Activated B cell treated with CpG ODN at 0.5 μM for 24 hours (primary cell): Measurements from ENCODE around the gene MGLL. TPM values are rescaled to one million over a fixed set of nuclear protein-coding genes. Genes with fewer than 3 reads are reported as not detected.

Source experiments
- ATAC-seq: fragments of 200-7000 bp; cut with Tn5 transposase; one replicate; pipeline ENCODE4 v1.10.0; 2021; ENCODE audit warnings: low read depth, mild to moderate bottlenecking, moderate library complexity
- CTCF ChIA-PET: fragments of 350-600 bp; sonication (Branson Sonifier 250); formaldehyde crosslinking; loops from one replicate; lab custom pipeline; 2021; ENCODE audit warnings: antibody characterized with exemption; lab: Charles Lee
- POLR2A ChIA-PET: fragments of 350-600 bp; sonication (Branson Sonifier 250); formaldehyde crosslinking; loops from one replicate; lab custom pipeline; 2021; ENCODE audit warnings: antibody characterized with exemption; lab: Charles Lee
- DNase-seq: peaks from one replicate; pipeline ENCODE4 v3.0.0; 2022
- H3K27ac Mint-ChIP-seq: one replicate; pipeline ENCODE4 v1.8.0; 2020; ENCODE audit warnings: mixed read lengths
- H3K27me3 Mint-ChIP-seq: one replicate; pipeline ENCODE4 v1.8.0; 2021; ENCODE audit warnings: mixed read lengths
- H3K36me3 Mint-ChIP-seq: one replicate; pipeline ENCODE4 v1.8.0; 2021; ENCODE audit warnings: low read depth, mixed read lengths
- H3K4me1 Mint-ChIP-seq: one replicate; pipeline ENCODE4 v1.8.0; 2021; ENCODE audit warnings: mixed read lengths
- H3K4me3 Mint-ChIP-seq: one replicate; pipeline ENCODE4 v1.8.0; 2020; ENCODE audit warnings: mild to moderate bottlenecking, mixed read lengths
- H3K9me3 Mint-ChIP-seq: one replicate; pipeline ENCODE4 v1.8.0; 2020; ENCODE audit warnings: mixed read lengths
- CTCF ChIP-seq: fragments of 200-600 bp; IDR thresholded peaks from one replicate; pipeline ENCODE4 v1.8.0; 2022; ENCODE audit warnings: antibody characterized with exemption, mild to moderate bottlenecking
- intact Hi-C: fragments of 100-400 bp; cut with micrococcal nuclease; formaldehyde crosslinking; loops from one replicate; pipeline ENCODE4 v1.15.1; 2024
- total RNA-seq: library from RNA; stranded (reverse); gene quantifications from 2 replicates; pipeline ENCODE4 v1.2.3, GENCODE V29; 2022

MGLL gene
- total RNA-seq, 1 donor from 2014 or later: 19.1 TPM

- H3K9me3 Mint-ChIP-seq: no peaks in the 10 kb centered on the region
- intact Hi-C loops: no loop called here
- H3K4me1 Mint-ChIP-seq: no peaks in the 10 kb centered on the region
- H3K27ac Mint-ChIP-seq: no peak overlapping the region
- ChIA-PET POLR2A (interaction anchor here (0.8 kb wide), 1 partner anchor 11 kb away, joined by 4 read pairs; no protein-coding TSS in a partner anchor), CTCF (interaction anchor here (1.6 kb wide), 1 partner anchor 114 kb away, joined by 4 read pairs; no protein-coding TSS in a partner anchor)
- TF ChIP-seq CTCF: no peak
- H3K4me3 Mint-ChIP-seq: no peak overlapping the region
- no peaks in the 10 kb centered on the region for H3K27me3 Mint-ChIP-seq
- ATAC-seq: no peak
- no peaks in the 10 kb centered on the region for H3K36me3 Mint-ChIP-seq
- DNase-seq: no peak
Measured at GRCh38 chr3:127743351-127744252, 78.7 kb downstream of the MGLL start.

GRCh38 chr3:127742580-127742979, 79.7 kb downstream of the MGLL start:
- DNase-seq (no peak), ATAC-seq (no peak)
- POLR2A ChIA-PET: interaction anchor here (0.8 kb wide), 1 partner anchor 12 kb away, joined by 4 read pairs; no protein-coding TSS in a partner anchor
- no peaks in the 10 kb centered on the region for H3K9me3 Mint-ChIP-seq
- CTCF ChIA-PET: no interaction called here
- no peak overlapping the region for H3K27ac Mint-ChIP-seq
- intact Hi-C loops: no loop called here
- no peaks in the 10 kb centered on the region for H3K36me3 Mint-ChIP-seq
- no peak for TF ChIP-seq CTCF
- H3K4me3 Mint-ChIP-seq: no peak overlapping the region
- H3K27me3 Mint-ChIP-seq: no peaks in the 10 kb centered on the region
- no peaks in the 10 kb centered on the region for H3K4me1 Mint-ChIP-seq

GRCh38 chr3:127741690-127742089, 80.6 kb downstream of the MGLL start:
- H3K4me3 Mint-ChIP-seq: no peak overlapping the region
- no peak for TF ChIP-seq CTCF
- DNase-seq (no peak), ATAC-seq (no peak)
- no peak overlapping the region for H3K27ac Mint-ChIP-seq
- H3K36me3 Mint-ChIP-seq: no peaks in the 10 kb centered on the region
- POLR2A ChIA-PET: no interaction called here
- peaks cover 8% of the 10 kb centered on the region for H3K4me1 Mint-ChIP-seq
- intact Hi-C loops: no loop called here
- H3K9me3 Mint-ChIP-seq: no peaks in the 10 kb centered on the region
- H3K27me3 Mint-ChIP-seq: no peaks in the 10 kb centered on the region
- CTCF ChIA-PET: no interaction called here

GRCh38 chr3:127741246-127741645, 81.1 kb downstream of the MGLL start:
- no peak for DNase-seq
- intact Hi-C loops: no loop called here
- TF ChIP-seq CTCF: no peak
- H3K4me3 Mint-ChIP-seq: no peak overlapping the region
- H3K36me3 Mint-ChIP-seq: no peaks in the 10 kb centered on the region
- ChIA-PET CTCF (no interaction called here), POLR2A (no interaction called here)
- no peak overlapping the region for H3K27ac Mint-ChIP-seq
- H3K27me3 Mint-ChIP-seq: no peaks in the 10 kb centered on the region
- no peak for ATAC-seq
- peaks cover 12% of the 10 kb centered on the region for H3K4me1 Mint-ChIP-seq
- no peaks in the 10 kb centered on the region for H3K9me3 Mint-ChIP-seq

GRCh38 chr3:127740136-127740915, 82.0 kb downstream of the MGLL start:
- no peak overlapping the region for H3K27ac Mint-ChIP-seq
- no peak for ATAC-seq
- no peak overlapping the region for H3K4me3 Mint-ChIP-seq
- H3K36me3 Mint-ChIP-seq: no peaks in the 10 kb centered on the region
- no peaks in the 10 kb centered on the region for H3K27me3 Mint-ChIP-seq
- no peak for DNase-seq
- H3K9me3 Mint-ChIP-seq: no peaks in the 10 kb centered on the region
- no peak for TF ChIP-seq CTCF
- ChIA-PET CTCF (no interaction called here), POLR2A (interaction anchor here (1.4 to 1.6 kb wide), 2 partner anchors 9 to 14 kb away, joined by 4 to 6 read pairs; no protein-coding TSS in a partner anchor)
- intact Hi-C loops: no loop called here
- H3K4me1 Mint-ChIP-seq: peaks cover 22% of the 10 kb centered on the region
